Ishikawa (cell line): Measurements from ENCODE around the gene GTF2A2.

Experiments
- CEBPB ChIP-seq: IDR thresholded peaks from 2 replicates; pipeline ENCODE4 v1.6.1; 2012
- CREB1 ChIP-seq: IDR thresholded peaks from 2 replicates; pipeline ENCODE4 v1.6.1; 2012; ENCODE audit warnings: low read depth
- EGR1 ChIP-seq: IDR thresholded peaks from 2 replicates; pipeline ENCODE4 v1.6.1; 2012
- EP300 ChIP-seq: IDR thresholded peaks from 2 replicates; pipeline ENCODE4 v1.6.1; 2012; ENCODE audit warnings: borderline replicate concordance
- FOXM1 ChIP-seq: IDR thresholded peaks from 2 replicates; pipeline ENCODE4 v1.6.1; 2012; ENCODE audit warnings: low read depth, borderline replicate concordance
- NFIC ChIP-seq: IDR thresholded peaks from 2 replicates; pipeline ENCODE4 v1.6.1; 2012
- RAD21 ChIP-seq: IDR thresholded peaks from 2 replicates; pipeline ENCODE4 v1.6.1; 2012; ENCODE audit warnings: low read depth
- TAF1 ChIP-seq: IDR thresholded peaks from 2 replicates; pipeline ENCODE4 v1.6.1; 2012; ENCODE audit warnings: low read depth, mild to moderate bottlenecking
- TCF12 ChIP-seq: IDR thresholded peaks from 2 replicates; pipeline ENCODE4 v1.6.1; 2012; ENCODE audit warnings: low read depth
- TEAD4 ChIP-seq: IDR thresholded peaks from 2 replicates; pipeline ENCODE4 v1.6.1; 2012
- YY1 ChIP-seq: IDR thresholded peaks from 2 replicates; pipeline ENCODE4 v1.6.1; 2012; ENCODE audit warnings: low read depth
- ZBTB7A ChIP-seq: IDR thresholded peaks from 2 replicates; pipeline ENCODE4 v1.6.1; 2012; ENCODE audit warnings: low read depth
- TF ChIP-seq, protein P1 (sequence below): IDR thresholded peaks from 2 replicates; pipeline ENCODE4 v1.6.1; 2012; ENCODE audit warnings: low read depth, mild to moderate bottlenecking
- TF ChIP-seq, protein P2 (sequence below): IDR thresholded peaks from 2 replicates; pipeline ENCODE4 v1.6.1; 2012
- TF ChIP-seq, protein P3 (sequence below): IDR thresholded peaks from 2 replicates; pipeline ENCODE4 v1.6.1; 2012

The GTF2A2 gene

GRCh38 chr15:59611276-59612260 lies 45.7 kb downstream of the GTF2A2 start, which contains the start of gene GCNT3:
TSS of gene GCNT3 (plus strand) at chr15:59611783. CDS start at chr15:59618239, 6,456 bp downstream.
- TF ChIP-seq, protein P1, sequence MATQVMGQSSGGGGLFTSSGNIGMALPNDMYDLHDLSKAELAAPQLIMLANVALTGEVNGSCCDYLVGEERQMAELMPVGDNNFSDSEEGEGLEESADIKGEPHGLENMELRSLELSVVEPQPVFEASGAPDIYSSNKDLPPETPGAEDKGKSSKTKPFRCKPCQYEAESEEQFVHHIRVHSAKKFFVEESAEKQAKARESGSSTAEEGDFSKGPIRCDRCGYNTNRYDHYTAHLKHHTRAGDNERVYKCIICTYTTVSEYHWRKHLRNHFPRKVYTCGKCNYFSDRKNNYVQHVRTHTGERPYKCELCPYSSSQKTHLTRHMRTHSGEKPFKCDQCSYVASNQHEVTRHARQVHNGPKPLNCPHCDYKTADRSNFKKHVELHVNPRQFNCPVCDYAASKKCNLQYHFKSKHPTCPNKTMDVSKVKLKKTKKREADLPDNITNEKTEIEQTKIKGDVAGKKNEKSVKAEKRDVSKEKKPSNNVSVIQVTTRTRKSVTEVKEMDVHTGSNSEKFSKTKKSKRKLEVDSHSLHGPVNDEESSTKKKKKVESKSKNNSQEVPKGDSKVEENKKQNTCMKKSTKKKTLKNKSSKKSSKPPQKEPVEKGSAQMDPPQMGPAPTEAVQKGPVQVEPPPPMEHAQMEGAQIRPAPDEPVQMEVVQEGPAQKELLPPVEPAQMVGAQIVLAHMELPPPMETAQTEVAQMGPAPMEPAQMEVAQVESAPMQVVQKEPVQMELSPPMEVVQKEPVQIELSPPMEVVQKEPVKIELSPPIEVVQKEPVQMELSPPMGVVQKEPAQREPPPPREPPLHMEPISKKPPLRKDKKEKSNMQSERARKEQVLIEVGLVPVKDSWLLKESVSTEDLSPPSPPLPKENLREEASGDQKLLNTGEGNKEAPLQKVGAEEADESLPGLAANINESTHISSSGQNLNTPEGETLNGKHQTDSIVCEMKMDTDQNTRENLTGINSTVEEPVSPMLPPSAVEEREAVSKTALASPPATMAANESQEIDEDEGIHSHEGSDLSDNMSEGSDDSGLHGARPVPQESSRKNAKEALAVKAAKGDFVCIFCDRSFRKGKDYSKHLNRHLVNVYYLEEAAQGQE: no peak
- TF ChIP-seq, protein P2, sequence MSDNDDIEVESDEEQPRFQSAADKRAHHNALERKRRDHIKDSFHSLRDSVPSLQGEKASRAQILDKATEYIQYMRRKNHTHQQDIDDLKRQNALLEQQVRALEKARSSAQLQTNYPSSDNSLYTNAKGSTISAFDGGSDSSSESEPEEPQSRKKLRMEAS: no peak
- TF ChIP-seq, protein P3, sequence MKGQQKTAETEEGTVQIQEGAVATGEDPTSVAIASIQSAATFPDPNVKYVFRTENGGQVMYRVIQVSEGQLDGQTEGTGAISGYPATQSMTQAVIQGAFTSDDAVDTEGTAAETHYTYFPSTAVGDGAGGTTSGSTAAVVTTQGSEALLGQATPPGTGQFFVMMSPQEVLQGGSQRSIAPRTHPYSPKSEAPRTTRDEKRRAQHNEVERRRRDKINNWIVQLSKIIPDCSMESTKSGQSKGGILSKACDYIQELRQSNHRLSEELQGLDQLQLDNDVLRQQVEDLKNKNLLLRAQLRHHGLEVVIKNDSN: no peak
- TF ChIP-seq CEBPB (no peak), TEAD4 (no peak), YY1 (no peak), TCF12 (no peak), NFIC (no peak), FOXM1 (no peak), CREB1 (no peak), TAF1 (no peak), RAD21 (no peak), ZBTB7A (no peak), EGR1 (no peak), EP300 (no peak)

- TF ChIP-seq TAF1: no peak
- TF ChIP-seq, protein P1: no peak
- TF ChIP-seq FOXM1: no peak
- TF ChIP-seq, protein P3: no peak
Measured at GRCh38 chr15:59609730-59610712, 47.3 kb downstream of the GTF2A2 start.

- no peak for TF ChIP-seq CREB1
- TF ChIP-seq, protein P2: no peak
- TF ChIP-seq CEBPB: no peak
- no peak for TF ChIP-seq YY1
- TF ChIP-seq TCF12: no peak
- no peak for TF ChIP-seq FOXM1
- no peak for TF ChIP-seq ZBTB7A
- TF ChIP-seq, protein P1: no peak
Measured at GRCh38 chr15:59605994-59606393, 51.3 kb downstream of the GTF2A2 start.

GRCh38 chr15:59598461-59598860 lies 58.9 kb downstream of the GTF2A2 start:
- TF ChIP-seq ZBTB7A: no peak
